GM18526 (cell line): ENCODE results near the gene OCIAD1.

Source experiments
- POLR2A ChIP-seq: IDR thresholded peaks from 3 replicates; pipeline ENCODE4 v1.6.1; 2011; ENCODE audit not compliant: insufficient read length; ENCODE audit errors: extremely low read depth

Gene OCIAD1

GRCh38 chr4:48830706-48831531 is at the start of gene OCIAD1:
TSS of gene OCIAD1 (plus strand) at chr4:48831088. CDS start at chr4:48832625, 1,537 bp downstream.
- TF ChIP-seq POLR2A: peak; percentile 47

- TF ChIP-seq POLR2A: no peak
Observed at GRCh38 chr4:48781968-48782367, 48.9 kb upstream of the OCIAD1 start.

GRCh38 chr4:48785302-48785701 is 45.6 kb upstream of the OCIAD1 start:
- no peak for TF ChIP-seq POLR2A

- TF ChIP-seq POLR2A: no peak
Observed at GRCh38 chr4:48786549-48786948, 44.3 kb upstream of the OCIAD1 start.

GRCh38 chr4:48787056-48787455 is 43.8 kb upstream of the OCIAD1 start:
- TF ChIP-seq POLR2A: no peak

GRCh38 chr4:48790561-48790960 is 40.3 kb upstream of the OCIAD1 start:
- no peak for TF ChIP-seq POLR2A

- no peak for TF ChIP-seq POLR2A
Observed at GRCh38 chr4:48791313-48791712, 39.6 kb upstream of the OCIAD1 start.

GRCh38 chr4:48792348-48793006 is 38.4 kb upstream of the OCIAD1 start:
- TF ChIP-seq POLR2A: no peak

- TF ChIP-seq POLR2A: no peak
Observed at GRCh38 chr4:48795108-48795507, 35.8 kb upstream of the OCIAD1 start.

- no peak for TF ChIP-seq POLR2A
Observed at GRCh38 chr4:48796191-48796926, 34.5 kb upstream of the OCIAD1 start.

GRCh38 chr4:48796927-48797679 is 33.8 kb upstream of the OCIAD1 start:
- TF ChIP-seq POLR2A: no peak

GRCh38 chr4:48798117-48798516 is 32.8 kb upstream of the OCIAD1 start:
- no peak for TF ChIP-seq POLR2A

- TF ChIP-seq POLR2A: no peak
Observed at GRCh38 chr4:48799157-48799556, 31.7 kb upstream of the OCIAD1 start.

- no peak for TF ChIP-seq POLR2A
Observed at GRCh38 chr4:48801016-48801715, 29.7 kb upstream of the OCIAD1 start.
